ENCODE data around the gene SPATA32.
"Not testable (repeated sequence)": the region's sequence is repeated elsewhere in the genome, so short reads cannot be mapped to it uniquely, and the experiment has no call there.

The SPATA32 gene, protein sequence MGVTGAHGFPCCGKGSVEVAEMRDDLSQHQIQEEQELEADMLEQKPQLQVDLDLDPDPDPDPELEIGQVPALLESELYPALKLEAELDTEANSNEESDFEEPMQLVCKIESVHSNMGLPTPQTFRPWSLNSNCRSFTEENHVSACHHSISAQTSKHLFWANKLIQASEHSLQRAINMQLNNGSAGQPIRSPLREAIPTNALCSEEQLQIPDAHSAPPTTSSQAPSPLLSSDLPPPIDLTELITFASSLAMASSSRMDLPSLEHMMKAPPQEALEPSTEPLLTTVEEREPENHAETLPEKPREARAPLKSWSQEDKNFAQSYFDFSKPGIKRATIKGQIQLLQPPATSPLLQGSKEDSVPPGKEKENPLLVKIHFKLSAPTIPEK

DNA sequence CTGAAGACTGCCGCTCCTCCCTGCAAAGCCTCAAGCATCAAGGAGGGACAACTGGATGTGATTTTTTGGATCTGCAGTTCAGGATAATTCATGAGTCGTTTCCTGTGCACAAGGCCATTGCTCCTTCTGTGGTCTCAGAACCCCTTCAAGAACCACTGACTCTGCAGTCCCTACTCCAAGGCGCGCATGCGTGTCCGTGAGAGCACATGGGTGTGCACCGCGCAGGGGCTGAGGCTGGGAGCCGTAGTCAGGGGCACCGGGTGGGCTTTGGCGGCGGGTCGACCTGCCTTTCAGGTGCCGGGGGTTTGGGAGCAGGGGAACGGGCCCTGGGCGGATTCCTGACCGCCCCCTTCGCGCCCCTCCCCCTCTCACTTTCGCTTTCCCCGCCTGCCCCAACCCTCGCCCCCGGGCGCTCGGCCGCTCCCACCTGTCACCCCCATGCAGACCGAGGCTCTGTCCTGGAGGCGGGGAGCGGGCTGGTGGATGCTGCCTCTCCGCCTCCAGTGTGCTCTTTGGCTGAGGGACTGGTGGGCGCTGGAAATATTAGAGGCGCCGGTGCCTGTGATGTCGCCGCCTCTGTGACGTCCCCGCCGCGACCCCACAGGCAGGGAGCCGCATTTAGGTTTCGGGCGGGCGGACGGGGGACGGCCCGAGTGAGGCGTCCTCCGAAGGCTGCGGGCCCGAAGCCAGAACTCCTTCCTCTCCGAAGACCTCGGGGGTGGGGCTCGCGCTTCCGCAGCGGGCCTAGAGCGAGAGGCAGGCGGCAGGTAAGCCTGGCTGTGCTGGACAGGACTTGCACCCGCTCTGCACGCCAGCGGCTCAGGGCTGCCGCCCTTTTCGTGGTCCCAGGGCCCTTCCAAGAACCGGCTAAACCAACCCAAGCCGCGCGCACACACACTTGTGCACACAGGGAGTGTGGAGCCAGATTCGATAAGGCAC is at the start of gene SPATA32:
Gene SPATA32, minus strand, starts transcription at position 518 of the 939 bp plus-strand sequence. Its CDS starts 78 bp downstream, at position 440.
- peak; percentile 62 to 70 for DNase-seq

DNA sequence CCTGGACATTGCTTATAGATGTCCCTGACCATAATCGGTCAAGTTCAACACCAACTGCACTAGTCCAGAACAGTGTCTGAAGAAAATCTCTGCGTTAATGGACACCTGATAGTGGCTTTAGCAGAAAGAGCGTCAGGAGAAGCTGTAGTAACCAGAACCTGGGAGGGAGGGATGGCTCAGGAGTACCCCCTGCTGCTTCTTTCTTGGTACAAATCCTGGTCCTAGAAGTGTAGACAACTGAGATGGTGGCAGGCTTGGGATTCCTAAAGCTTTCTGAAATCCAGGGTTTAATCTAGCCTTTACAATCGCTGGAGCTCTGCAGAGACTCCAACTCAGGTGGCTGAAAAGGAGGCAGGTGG is 49.5 kb upstream of the SPATA32 start:
- no peak for DNase-seq

- DNase-seq: no peak
These were observed 48.8 kb upstream of the SPATA32 start for GRCh38 chr17:45310380-45311324.

DNA sequence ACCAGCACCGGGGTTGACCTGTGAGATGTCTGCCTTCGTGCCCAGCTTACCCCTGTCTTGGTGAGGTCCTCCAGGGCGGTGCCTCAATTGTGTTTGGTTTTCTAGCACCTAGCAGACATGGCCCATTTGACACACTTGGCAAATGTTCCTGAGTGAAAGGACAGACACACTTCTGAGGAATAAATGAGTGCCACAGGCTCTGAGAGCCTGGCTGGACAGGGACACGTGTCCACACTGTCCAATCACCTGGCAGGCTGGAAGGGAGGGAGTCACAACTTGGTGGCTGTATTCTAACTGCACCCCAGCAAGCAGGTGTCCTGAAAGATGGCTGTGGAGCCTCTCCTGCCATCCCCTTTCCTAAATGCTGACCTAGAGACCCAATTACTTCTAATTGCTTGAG is 47.5 kb upstream of the SPATA32 start:
- DNase-seq: no peak

DNA sequence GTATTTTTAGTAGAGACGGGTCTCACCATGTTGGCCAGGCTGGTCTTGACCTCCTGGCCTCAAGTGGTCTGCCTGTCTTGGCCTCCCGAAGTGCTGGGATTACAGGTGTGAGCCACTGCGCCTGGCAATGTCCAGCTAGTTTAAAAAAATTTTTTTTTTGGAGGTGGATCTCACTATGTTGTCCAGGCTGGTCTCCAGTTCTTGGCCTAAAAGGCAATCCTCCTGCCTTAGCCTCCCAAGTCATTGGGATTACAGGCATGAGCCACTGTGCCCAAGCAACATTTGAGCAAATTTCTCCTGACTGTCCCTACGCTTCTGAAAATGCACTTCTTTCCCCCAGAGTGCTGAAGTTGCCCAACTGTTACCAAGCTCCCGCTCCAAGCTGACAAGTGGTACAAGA is 46.9 kb upstream of the SPATA32 start:
- no peak for DNase-seq

DNA sequence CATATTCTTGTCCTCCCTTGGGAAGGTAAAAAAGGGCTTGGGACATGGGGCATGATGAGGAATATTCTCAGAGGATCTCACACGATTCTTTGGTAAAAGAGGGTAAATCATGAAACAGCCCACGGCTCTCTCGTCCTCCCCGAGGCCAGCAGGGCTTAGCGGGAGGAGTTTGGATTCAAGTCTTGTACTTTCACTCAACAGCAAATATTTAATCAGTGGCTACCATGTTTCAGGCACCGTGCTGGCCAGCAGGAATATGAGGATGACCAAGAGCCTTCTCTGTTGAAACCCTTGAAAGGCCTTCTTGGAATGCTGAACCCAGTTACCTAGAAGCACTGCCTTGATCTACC is 46.1 kb upstream of the SPATA32 start:
- no peak for DNase-seq

DNA sequence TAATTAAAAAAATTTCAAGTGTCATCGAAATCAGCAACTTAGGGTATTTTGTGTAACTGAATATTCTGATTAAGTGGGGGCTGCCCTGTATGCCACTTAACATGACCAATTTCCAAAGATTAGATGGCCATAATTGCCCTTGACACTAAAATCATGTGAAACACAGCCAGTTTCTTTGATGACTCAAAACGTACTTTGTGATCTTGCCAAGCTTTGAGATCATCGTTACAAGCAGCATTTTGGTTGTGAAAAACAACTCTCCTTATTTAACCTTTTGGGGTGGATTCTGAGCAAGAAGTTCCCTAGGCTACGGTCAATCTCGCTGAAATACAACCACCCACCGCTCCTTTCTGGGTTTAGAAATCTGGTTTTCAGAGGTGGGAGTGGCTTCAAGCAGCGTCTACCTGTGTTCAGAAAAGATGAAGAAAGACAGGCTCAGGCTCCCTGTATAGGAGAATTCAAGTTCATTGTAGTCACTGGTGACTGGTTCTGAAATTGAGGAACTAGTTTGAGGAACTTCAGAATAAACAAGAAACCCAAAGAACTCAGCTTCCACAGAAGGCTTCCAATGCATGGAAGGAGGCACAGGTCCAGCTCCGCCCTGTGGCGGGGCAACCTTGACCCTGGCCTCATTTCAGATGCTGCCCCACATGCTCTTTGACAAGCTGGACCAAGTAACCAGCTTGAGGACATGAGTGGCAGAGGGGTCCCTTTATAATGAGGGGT is 45.6 kb upstream of the SPATA32 start:
- peak in 1 of 2 experiments; percentile 66 for DNase-seq

DNA sequence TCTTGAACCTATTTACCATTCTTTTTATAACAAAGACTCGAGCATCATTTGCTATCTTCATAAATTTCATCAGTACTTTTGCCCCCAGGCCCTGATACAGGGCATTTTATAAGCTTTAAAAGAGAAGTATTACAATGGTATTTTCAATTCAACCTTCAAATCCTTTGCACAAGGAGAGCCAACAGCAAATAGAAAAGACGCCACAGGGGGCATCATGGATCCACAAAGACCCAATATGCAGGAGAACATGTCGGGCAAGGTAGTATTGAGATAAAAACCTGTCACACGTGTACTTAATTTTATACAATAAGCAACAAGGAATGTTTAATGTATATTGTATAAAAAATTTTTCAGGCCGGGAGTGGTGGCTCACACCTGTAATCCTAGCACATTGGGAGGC is 44.7 kb upstream of the SPATA32 start:
- DNase-seq: no peak

DNA sequence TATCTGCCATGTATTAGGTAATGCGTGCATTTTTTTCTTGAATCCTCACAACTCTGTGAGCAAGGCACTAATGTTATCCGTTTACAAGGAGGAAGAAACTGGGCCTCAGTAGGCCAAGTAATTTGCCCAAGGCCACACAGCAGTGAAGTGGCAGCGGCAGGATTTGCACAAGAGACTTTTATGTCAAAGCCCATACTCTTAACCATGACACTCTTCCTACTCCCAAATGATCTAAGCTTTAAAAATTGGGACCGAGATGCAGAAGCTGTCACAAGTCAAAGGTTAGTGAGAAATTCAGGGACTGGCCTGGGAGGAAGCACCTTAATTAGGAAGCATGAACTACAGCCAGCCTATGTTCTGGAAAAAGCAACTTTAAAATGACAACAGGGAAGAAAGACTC is 44.2 kb upstream of the SPATA32 start:
- no peak for DNase-seq

DNA sequence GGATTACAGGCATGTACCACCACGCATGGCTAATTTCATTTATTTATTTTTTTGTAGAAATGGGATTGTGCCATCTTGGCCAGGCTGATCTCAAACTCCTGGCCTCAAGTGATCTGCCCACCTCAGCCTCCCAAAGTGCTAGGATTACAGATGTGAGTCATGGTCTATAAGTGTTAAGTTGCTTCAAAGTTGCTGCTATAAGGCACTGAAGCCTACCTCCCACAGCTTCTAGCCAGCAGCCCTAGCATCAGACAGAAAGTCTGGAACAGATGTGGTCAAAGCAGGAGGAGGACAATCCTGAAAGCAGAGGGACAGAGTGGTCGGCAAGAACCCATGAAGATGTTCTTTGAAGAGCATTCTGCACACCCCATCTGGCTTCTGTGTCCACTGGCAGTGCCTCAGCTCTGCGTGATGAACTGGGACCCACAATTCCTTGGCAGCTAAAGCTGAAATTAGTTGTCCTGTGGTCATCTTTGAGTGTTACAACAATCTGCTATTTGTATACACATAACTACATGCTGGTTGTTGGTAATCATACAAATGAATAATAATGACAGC is 43.7 kb upstream of the SPATA32 start:
- no peak for DNase-seq

GRCh38 chr17:45302649-45303173 is 40.8 kb upstream of the SPATA32 start:
- peak in 1 of 2 experiments; percentile 48 for DNase-seq

- not testable (repeated sequence) for DNase-seq
These were observed 40.3 kb upstream of the SPATA32 start for GRCh38 chr17:45302220-45302619.

GRCh38 chr17:45301674-45302073 is 39.8 kb upstream of the SPATA32 start:
- no peak for DNase-seq

- DNase-seq: no peak
These were observed 38.3 kb upstream of the SPATA32 start for GRCh38 chr17:45300060-45300751.

GRCh38 chr17:45299361-45299760 is 37.5 kb upstream of the SPATA32 start:
- DNase-seq: no peak

- no peak for DNase-seq
These were observed 36.8 kb upstream of the SPATA32 start for GRCh38 chr17:45298546-45299285.

DNA sequence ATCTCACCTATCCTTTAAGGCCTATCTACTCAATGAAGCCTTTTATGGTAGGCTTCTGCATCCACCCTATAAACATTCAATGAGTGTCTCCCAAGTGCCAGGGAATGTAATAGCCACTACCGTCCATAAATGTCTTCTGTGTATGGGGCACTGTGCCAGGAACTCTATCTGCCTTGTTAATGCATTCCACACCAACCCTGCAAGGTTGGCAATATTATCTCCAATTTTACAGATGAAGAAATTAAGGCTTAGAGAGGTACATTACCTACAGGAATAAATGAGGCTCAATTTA is 34.9 kb upstream of the SPATA32 start:
- DNase-seq: no peak

- no peak for DNase-seq
These were observed 34.3 kb upstream of the SPATA32 start for GRCh38 chr17:45296003-45296832.

GRCh38 chr17:45294506-45294905 is 32.6 kb upstream of the SPATA32 start:
- no peak for DNase-seq

Measured in stimulated activated CD4-positive, alpha-beta T cell treated with anti-CD3 and anti-CD28 coated beads, Interleukin-4, amount 100 ng/mL, for 4 hours (primary cell).